ENCODE results near the gene CUL2.

- TF ChIP-seq CTCF (conservative IDR thresholded peaks at IDR 0.05; ENCODE audit: low read depth in 2 of 2) (no peak), POLR2AphosphoS5 (IDR thresholded peaks at IDR 0.05; ENCODE audit: low read depth) (no peak), CREB1 (CRISPR knock-in tag; IDR thresholded peaks at IDR 0.05; ENCODE audit: low read depth) (no peak), EZH2 (IDR thresholded peaks at IDR 0.05; ENCODE audit: low read depth, unreplicated experiment) (no peak), REST (IDR thresholded peaks at IDR 0.05; ENCODE audit: unreplicated experiment) (no peak), STAT1 (IDR thresholded peaks at IDR 0.05; ENCODE audit: unreplicated experiment) (no peak), EZH2phosphoT487 (IDR thresholded peaks at IDR 0.05; ENCODE audit: unreplicated experiment) (no peak), JUNB (IDR thresholded peaks at IDR 0.05; ENCODE audit: unreplicated experiment) (no peak), ZNF114 (CRISPR knock-in tag; IDR thresholded peaks at IDR 0.05) (no peak), ETS1 (IDR thresholded peaks at IDR 0.05) (no peak)
Observed at GRCh38 chr10:34959321-34959720, 130.8 kb downstream of the CUL2 start.

Data from GM23338 (cell line).